GM18861 (cell line): Measurements from ENCODE around the gene TMCC2.
"Not testable (repeated sequence)": the region's sequence is repeated elsewhere in the genome, so short reads cannot be mapped to it uniquely, and the experiment has no call there.

Experiments used
- ATAC-seq: cut with Tn5 transposase; IDR thresholded peaks from one replicate; pipeline ENCODE4 v1.9.1; 2021; ENCODE audit not compliant: unreplicated experiment

The TMCC2 gene

GRCh38 chr1:205227584-205228013 is at the start of gene TMCC2:
TSS of gene TMCC2 (plus strand) at chr1:205227946. CDS start at chr1:205228565, 619 bp downstream.
- peak; percentile 57 for ATAC-seq

- no peak for ATAC-seq
Measured at GRCh38 chr1:205179842-205180241, 47.9 kb upstream of the TMCC2 start.

GRCh38 chr1:205180331-205180730 is 47.4 kb upstream of the TMCC2 start:
- not testable (repeated sequence) for ATAC-seq

GRCh38 chr1:205182930-205183329 is 44.8 kb upstream of the TMCC2 start:
- ATAC-seq, result no peak

- no peak for ATAC-seq
Measured at GRCh38 chr1:205183676-205184335, 43.9 kb upstream of the TMCC2 start.

- ATAC-seq, result no peak
Measured at GRCh38 chr1:205186191-205186590, 41.6 kb upstream of the TMCC2 start.

GRCh38 chr1:205187420-205187819 is 40.3 kb upstream of the TMCC2 start:
- ATAC-seq, result no peak

GRCh38 chr1:205188098-205188497 is 39.6 kb upstream of the TMCC2 start:
- no peak for ATAC-seq

GRCh38 chr1:205188596-205188995 is 39.1 kb upstream of the TMCC2 start:
- ATAC-seq, result no peak

- no peak for ATAC-seq
Measured at GRCh38 chr1:205189131-205189530, 38.6 kb upstream of the TMCC2 start.

GRCh38 chr1:205190845-205191577 is 36.7 kb upstream of the TMCC2 start:
- ATAC-seq, result no peak

- no peak for ATAC-seq
Measured at GRCh38 chr1:205191622-205192021, 36.1 kb upstream of the TMCC2 start.

- ATAC-seq, result no peak
Measured at GRCh38 chr1:205192287-205192686, 35.5 kb upstream of the TMCC2 start.

- ATAC-seq, result no peak
Measured at GRCh38 chr1:205199090-205199930, 28.4 kb upstream of the TMCC2 start.

- ATAC-seq, result no peak
Measured at GRCh38 chr1:205199931-205200299, 27.8 kb upstream of the TMCC2 start.

GRCh38 chr1:205204552-205204951 is 23.2 kb upstream of the TMCC2 start:
- no peak for ATAC-seq

GRCh38 chr1:205205055-205205454 is 22.7 kb upstream of the TMCC2 start:
- ATAC-seq, result no peak

GRCh38 chr1:205208811-205209210 is 18.9 kb upstream of the TMCC2 start:
- no peak for ATAC-seq

- ATAC-seq, result no peak
Measured at GRCh38 chr1:205210756-205211168, 17.0 kb upstream of the TMCC2 start.

GRCh38 chr1:205211169-205211838 is 16.4 kb upstream of the TMCC2 start, which contains the start of gene DSTYK:
TSS of gene DSTYK (minus strand) at chr1:205211702. CDS start at chr1:205211535, 167 bp downstream.
- peak; percentile 68 for ATAC-seq
